Activated CD8-positive, alpha-beta memory T cell treated with anti-CD3 and anti-CD28 coated beads, Interleukin-2, amount 10 ng/mL, durations not matched to agents 7 days and 5 days (primary cell): ENCODE results near the gene FCMR. TPM values are rescaled to one million over a fixed set of nuclear protein-coding genes. Genes with fewer than 3 reads are reported as not detected.
"Not testable (repeated sequence)": the region's sequence is repeated elsewhere in the genome, so short reads cannot be mapped to it uniquely, and the experiment has no call there.

Source experiments
- ATAC-seq: fragments of 150-1000 bp; cut with Tn5 transposase; one replicate; pipeline ENCODE4 v1.10.0; 2021; ENCODE audit warnings: moderate library complexity
- CTCF ChIA-PET: fragments of 350-600 bp; sonication (Branson Sonifier 250); formaldehyde crosslinking; loops from one replicate; lab custom pipeline; 2021; ENCODE audit warnings: antibody characterized with exemption; lab: Charles Lee
- DNase-seq: peaks from one replicate; pipeline ENCODE4 v3.0.0-alpha.2; 2020
- H3K27ac Mint-ChIP-seq: one replicate; pipeline ENCODE4 v1.8.0; 2021; ENCODE audit warnings: mild to moderate bottlenecking, mixed read lengths
- H3K27me3 Mint-ChIP-seq: one replicate; pipeline ENCODE4 v1.8.0; 2021; ENCODE audit warnings: mixed read lengths
- H3K36me3 Mint-ChIP-seq: one replicate; pipeline ENCODE4 v1.8.0; 2021; ENCODE audit warnings: mild to moderate bottlenecking, mixed read lengths
- H3K4me1 Mint-ChIP-seq: one replicate; pipeline ENCODE4 v1.8.0; 2021; ENCODE audit warnings: mixed read lengths
- H3K4me3 Mint-ChIP-seq: one replicate; pipeline ENCODE4 v1.8.0; 2021; ENCODE audit warnings: mild to moderate bottlenecking, moderate library complexity, mixed read lengths
- H3K9me3 Mint-ChIP-seq: one replicate; pipeline ENCODE4 v1.8.0; 2022; ENCODE audit warnings: low read depth, mixed read lengths
- total RNA-seq, 2 experiments: library from RNA; stranded (reverse); gene quantifications; one replicate each; pipeline ENCODE4 v1.2.3, GENCODE V29; 2021

The FCMR gene
- total RNA-seq, 2 experiments from 2014 or later: 33.0 to 37.2 TPM

- H3K4me3 Mint-ChIP-seq: no peak overlapping the region
- peaks cover 55% of the 10 kb centered on the region for H3K27me3 Mint-ChIP-seq
- CTCF ChIA-PET: interaction anchor here (0.9 to 1.4 kb wide), 3 partner anchors 19 to 45 kb away, joined by 3 to 4 read pairs (median 4); no protein-coding TSS in a partner anchor
Observed at GRCh38 chr1:206867239-206867638, 54.5 kb downstream of the FCMR start.

GRCh38 chr1:206866062-206866461 is 55.7 kb downstream of the FCMR start:
- CTCF ChIA-PET: interaction anchor here (1.3 to 2.6 kb wide), 4 partner anchors 31 to 116 kb away, joined by 4 to 19 read pairs (median 8); no protein-coding TSS in a partner anchor
- no peaks in the 10 kb centered on the region for H3K9me3 Mint-ChIP-seq
- H3K27me3 Mint-ChIP-seq: peaks cover 64% of the 10 kb centered on the region
- H3K27ac Mint-ChIP-seq: no peak overlapping the region
- H3K4me3 Mint-ChIP-seq: no peak overlapping the region
- ATAC-seq (no peak), DNase-seq (no peak)
- H3K36me3 Mint-ChIP-seq: no peaks in the 10 kb centered on the region
- H3K4me1 Mint-ChIP-seq: peaks cover 4% of the 10 kb centered on the region

More at GRCh38 chr1:206867239-206867638, 54.5 kb downstream of the FCMR start:
- peaks cover 5% of the 10 kb centered on the region for H3K9me3 Mint-ChIP-seq
- ATAC-seq: no peak
- no peak overlapping the region for H3K27ac Mint-ChIP-seq
- H3K36me3 Mint-ChIP-seq: peaks cover 1% of the 10 kb centered on the region
- DNase-seq: no peak
- H3K4me1 Mint-ChIP-seq: peaks cover 4% of the 10 kb centered on the region

GRCh38 chr1:206864939-206865671 is 56.6 kb downstream of the FCMR start, which contains the start of gene IL20:
Gene IL20, plus strand, starts transcription at chr1:206865623. Its CDS starts 230 bp downstream, at chr1:206865853.
- H3K27ac Mint-ChIP-seq: no peak within 1 kb of the TSS
- no peaks in the 10 kb centered on the region for H3K36me3 Mint-ChIP-seq

GRCh38 chr1:206863266-206863665 is 58.5 kb downstream of the FCMR start:
- Mint-ChIP-seq H3K27ac (no peak overlapping the region), H3K9me3 (no peaks in the 10 kb centered on the region), H3K27me3 (peaks cover 59% of the 10 kb centered on the region)

More at GRCh38 chr1:206864939-206865671, 56.6 kb downstream of the FCMR start, which contains the start of gene IL20:
- H3K9me3 Mint-ChIP-seq: no peaks in the 10 kb centered on the region
- CTCF ChIA-PET: interaction anchor here (0.6 to 2.6 kb wide), 16 partner anchors 9 to 160 kb away, joined by 3 to 19 read pairs (median 3); partner anchors contain the start of gene FCMR
- H3K27me3 Mint-ChIP-seq: peaks cover 67% of the 10 kb centered on the region
- peak; percentile 73 for ATAC-seq
- H3K4me1 Mint-ChIP-seq: peaks cover 4% of the 10 kb centered on the region
- no peak within 1 kb of the TSS for H3K4me3 Mint-ChIP-seq
- peak; percentile 82 for DNase-seq

GRCh38 chr1:206860165-206860564 is 61.6 kb downstream of the FCMR start:
- Mint-ChIP-seq H3K27ac (no peak overlapping the region), H3K27me3 (peaks cover 34% of the 10 kb centered on the region), H3K36me3 (no peaks in the 10 kb centered on the region), H3K4me1 (peaks cover 27% of the 10 kb centered on the region), H3K9me3 (no peaks in the 10 kb centered on the region), H3K4me3 (no peak overlapping the region)
- DNase-seq (no peak), ATAC-seq (no peak)
- CTCF ChIA-PET: interaction anchor here (1.1 to 1.7 kb wide), 4 partner anchors 43 to 190 kb away, joined by 3 to 7 read pairs (median 4); no protein-coding TSS in a partner anchor

More at GRCh38 chr1:206863266-206863665, 58.5 kb downstream of the FCMR start:
- CTCF ChIA-PET: interaction anchor here (1.1 kb wide), 1 partner anchor 49 kb away, joined by 3 read pairs; no protein-coding TSS in a partner anchor
- ATAC-seq (no peak), DNase-seq (no peak)
- no peak overlapping the region for H3K4me3 Mint-ChIP-seq
- H3K4me1 Mint-ChIP-seq: peaks cover 7% of the 10 kb centered on the region
- H3K36me3 Mint-ChIP-seq: no peaks in the 10 kb centered on the region

- peaks cover 30% of the 10 kb centered on the region for H3K27me3 Mint-ChIP-seq
- no peak overlapping the region for H3K4me3 Mint-ChIP-seq
- H3K4me1 Mint-ChIP-seq: peaks cover 23% of the 10 kb centered on the region
- no peaks in the 10 kb centered on the region for H3K9me3 Mint-ChIP-seq
- H3K36me3 Mint-ChIP-seq: no peaks in the 10 kb centered on the region
- DNase-seq: no peak
- CTCF ChIA-PET: interaction anchor here (0.9 to 3.4 kb wide), 6 partner anchors 29 to 191 kb away, joined by 3 to 16 read pairs (median 4); no protein-coding TSS in a partner anchor
- no peak for ATAC-seq
- H3K27ac Mint-ChIP-seq: no peak overlapping the region
Observed at GRCh38 chr1:206859082-206859521, 62.6 kb downstream of the FCMR start.

GRCh38 chr1:206856674-206857464 is 64.9 kb downstream of the FCMR start:
- H3K27ac Mint-ChIP-seq: no peak overlapping the region
- CTCF ChIA-PET: interaction anchor here (1.2 to 3.4 kb wide), 3 partner anchors 26 to 122 kb away, joined by 4 to 16 read pairs (median 4); no protein-coding TSS in a partner anchor
- H3K4me1 Mint-ChIP-seq: peaks cover 23% of the 10 kb centered on the region
- ATAC-seq (peak; percentile 45), DNase-seq (no peak)
- H3K4me3 Mint-ChIP-seq: no peak overlapping the region
- H3K27me3 Mint-ChIP-seq: peaks cover 32% of the 10 kb centered on the region
- no peaks in the 10 kb centered on the region for H3K9me3 Mint-ChIP-seq
- no peaks in the 10 kb centered on the region for H3K36me3 Mint-ChIP-seq

GRCh38 chr1:206855859-206856258 is 65.9 kb downstream of the FCMR start:
- peaks cover 23% of the 10 kb centered on the region for H3K4me1 Mint-ChIP-seq
- no peaks in the 10 kb centered on the region for H3K9me3 Mint-ChIP-seq
- H3K36me3 Mint-ChIP-seq: no peaks in the 10 kb centered on the region
- no peak overlapping the region for H3K27ac Mint-ChIP-seq
- no peak for DNase-seq
- CTCF ChIA-PET: interaction anchor here (0.8 to 1.2 kb wide), 2 partner anchors 9 to 27 kb away, joined by 3 to 4 read pairs; partner anchors contain the start of gene IL20
- H3K27me3 Mint-ChIP-seq: peaks cover 33% of the 10 kb centered on the region
- ATAC-seq: no peak
- H3K4me3 Mint-ChIP-seq: no peak overlapping the region

GRCh38 chr1:206854401-206855129 is 67.2 kb downstream of the FCMR start:
- peaks cover 23% of the 10 kb centered on the region for H3K4me1 Mint-ChIP-seq
- no peak for ATAC-seq
- no peaks in the 10 kb centered on the region for H3K36me3 Mint-ChIP-seq
- H3K27me3 Mint-ChIP-seq: peaks cover 39% of the 10 kb centered on the region
- no peaks in the 10 kb centered on the region for H3K9me3 Mint-ChIP-seq
- no peak overlapping the region for H3K4me3 Mint-ChIP-seq
- no peak for DNase-seq
- CTCF ChIA-PET: interaction anchor here (0.7 to 2.1 kb wide), 3 partner anchors 30 to 120 kb away, joined by 3 to 4 read pairs (median 3); no protein-coding TSS in a partner anchor
- no peak overlapping the region for H3K27ac Mint-ChIP-seq

GRCh38 chr1:206853696-206854095 is 68.0 kb downstream of the FCMR start:
- H3K4me3 Mint-ChIP-seq, H3K27ac Mint-ChIP-seq, H3K36me3 Mint-ChIP-seq, ATAC-seq, DNase-seq, H3K9me3 Mint-ChIP-seq: not testable (repeated sequence)
- CTCF ChIA-PET: interaction anchor here (1.3 to 2.1 kb wide), 2 partner anchors 44 to 119 kb away, joined by 4 read pairs; no protein-coding TSS in a partner anchor
- H3K27me3 Mint-ChIP-seq: peaks cover 46% of the 10 kb centered on the region
- H3K4me1 Mint-ChIP-seq: peaks cover 20% of the 10 kb centered on the region
